Activated gamma-delta T cell (primary cell): ENCODE measurements around the gene OR2H2.
A peak's percentile ranks its signal among the peaks of the same experiment; 100 is the strongest.

ENCODE experiments used
- DNase-seq: peaks from one replicate; lab custom pipeline; 2025; lab: John Stamatoyannopoulos, UW

OR2H2 gene

GRCh38 chr6:29629571-29629970 lies 44.6 kb downstream of the OR2H2 start:
- DNase-seq = no peak

- DNase-seq = no peak
Measured at GRCh38 chr6:29630315-29630714, 45.4 kb downstream of the OR2H2 start.

GRCh38 chr6:29631209-29631810 lies 46.4 kb downstream of the OR2H2 start:
- no peak for DNase-seq

GRCh38 chr6:29631860-29632731 lies 47.2 kb downstream of the OR2H2 start:
- DNase-seq = peak; percentile 47

- peak; percentile 44 for DNase-seq
Measured at GRCh38 chr6:29632789-29633533, 48.0 kb downstream of the OR2H2 start, which contains the start of gene GABBR1. TSS of gene GABBR1 (minus strand) at chr6:29633183. CDS start at chr6:29632385, 798 bp downstream.

- DNase-seq = no peak
Measured at GRCh38 chr6:29633534-29633905, 48.6 kb downstream of the OR2H2 start.

GRCh38 chr6:29637247-29637646 lies 52.3 kb downstream of the OR2H2 start:
- DNase-seq = no peak
